Liver (tissue), 9 donors: ENCODE data around the gene SLC9A8. TPM values are rescaled to one million over a fixed set of nuclear protein-coding genes. Genes with fewer than 3 reads are reported as not detected.

Experiments
- DNase-seq: peaks from one replicate; pipeline ENCODE4 v3.0.0-alpha.2; 2017; ENCODE audit warnings: low spot score
- H3K27ac ChIP-seq, 2 donors: one replicate each; pipeline ENCODE4 v1.7.0; 2013; ENCODE audit warnings: inconsistent platforms in 2 of 2, low read length in 2 of 2, control low read depth in 1 of 2, low read depth in 1 of 2, mild to moderate bottlenecking in 1 of 2
- H3K27me3 ChIP-seq, 4 donors: one replicate each; pipeline versions ENCODE4 v1.6.1 to v1.7.0; 2013; ENCODE audit warnings: low read length in 3 of 4, inconsistent platforms in 1 of 4, mild to moderate bottlenecking in 1 of 4, moderate library complexity in 1 of 4; ENCODE audit not compliant: control insufficient read depth in 4 of 4, insufficient read depth in 4 of 4
- H3K36me3 ChIP-seq, 4 donors: one replicate each; pipeline versions ENCODE4 v1.6.1 to v1.7.0; 2013; ENCODE audit warnings: low read length in 3 of 4, mild to moderate bottlenecking in 3 of 4, low read depth in 1 of 4, moderate library complexity in 1 of 4; ENCODE audit not compliant: control insufficient read depth in 4 of 4, insufficient read depth in 3 of 4
- H3K4me1 ChIP-seq, 4 donors: one replicate each; pipeline versions ENCODE4 v1.6.1 to v1.7.0; 2013; ENCODE audit warnings: low read length in 3 of 4, mild to moderate bottlenecking in 3 of 4, moderate library complexity in 1 of 4; ENCODE audit not compliant: control insufficient read depth in 4 of 4, insufficient read depth in 4 of 4
- H3K4me3 ChIP-seq, 3 donors: one replicate each; pipeline versions ENCODE4 v1.6.1 to v1.7.0; 2013; ENCODE audit warnings: low read length in 3 of 3, control low read depth in 1 of 3, low read depth in 1 of 3, mild to moderate bottlenecking in 1 of 3
- H3K9ac ChIP-seq, 2 donors: one replicate each; pipeline ENCODE4 v1.7.0; 2013; ENCODE audit warnings: low read length in 2 of 2, mild to moderate bottlenecking in 2 of 2, moderate library complexity in 2 of 2, control low read depth in 1 of 2, low read depth in 1 of 2
- H3K9me3 ChIP-seq, 4 donors: one replicate each; pipeline versions ENCODE4 v1.6.1 to v1.7.0; 2013; ENCODE audit warnings: low read length in 3 of 4; ENCODE audit not compliant: control insufficient read depth in 4 of 4
- EGR1 ChIP-seq, 2 donors: IDR thresholded peaks; 2 replicates each; pipeline ENCODE4 v1.6.1; 2016 to 2018; ENCODE audit warnings: antibody characterized with exemption in 2 of 2, low read depth in 2 of 2
- FOXA1 ChIP-seq: IDR thresholded peaks from 2 replicates; pipeline ENCODE4 v1.6.1; 2016; ENCODE audit warnings: antibody characterized with exemption
- FOXA2 ChIP-seq: IDR thresholded peaks from 2 replicates; pipeline ENCODE4 v1.6.1; 2016; ENCODE audit warnings: antibody characterized with exemption
- GABPA ChIP-seq, 2 donors: IDR thresholded peaks in 1 of 2; conservative IDR thresholded peaks in 1 of 2; 2 replicates each; pipeline ENCODE4 v1.6.1; 2016; ENCODE audit warnings: antibody characterized with exemption in 2 of 2, mild to moderate bottlenecking in 1 of 2, moderate library complexity in 1 of 2
- HNF4A ChIP-seq, 2 donors: conservative IDR thresholded peaks; 2 replicates each; pipeline ENCODE4 v1.6.1; 2016; ENCODE audit warnings: antibody characterized with exemption in 2 of 2, mild to moderate bottlenecking in 2 of 2
- HNF4G ChIP-seq: IDR thresholded peaks from 2 replicates; pipeline ENCODE4 v1.6.1; 2016; ENCODE audit warnings: antibody characterized with exemption
- JUND ChIP-seq, 2 donors: IDR thresholded peaks; 2 replicates each; pipeline ENCODE4 v1.6.1; 2016; ENCODE audit warnings: antibody characterized with exemption in 2 of 2
- NR2F2 ChIP-seq: IDR thresholded peaks from 2 replicates; pipeline ENCODE4 v1.6.1; 2016; ENCODE audit warnings: antibody characterized with exemption
- RAD21 ChIP-seq, 2 donors: IDR thresholded peaks; 2 replicates each; pipeline ENCODE4 v1.6.1; 2016; ENCODE audit warnings: antibody characterized with exemption in 2 of 2, mild to moderate bottlenecking in 2 of 2
- RXRA ChIP-seq, 2 donors: IDR thresholded peaks; 2 replicates each; pipeline ENCODE4 v1.6.1; 2017 to 2018; ENCODE audit warnings: antibody characterized with exemption in 2 of 2, mild to moderate bottlenecking in 1 of 2
- SP1 ChIP-seq: IDR thresholded peaks from 2 replicates; pipeline ENCODE4 v1.6.1; 2018; ENCODE audit warnings: antibody characterized with exemption, mild to moderate bottlenecking
- TAF1 ChIP-seq: conservative IDR thresholded peaks from 2 replicates; pipeline ENCODE4 v1.6.1; 2016; ENCODE audit warnings: antibody characterized with exemption, mild to moderate bottlenecking
- YY1 ChIP-seq: IDR thresholded peaks from 2 replicates; pipeline ENCODE4 v1.6.1; 2016; ENCODE audit warnings: antibody characterized with exemption, mild to moderate bottlenecking
- whole genome bisulfite sequencing: extraction: QIAGEN DNeasy Blood & Tissue Kit; methylation state at CpG from one replicate; pipeline ENCODE4 v1.1.7; 2013; 5-methylcytosine and 5-hydroxymethylcytosine counted together
- polyA plus RNA-seq, 2 donors: library from polyadenylated mRNA; stranded (reverse) in 1 of 2; unstranded in 1 of 2; fragments of 200-250 nt in 1 of 2; fragments of >200 nt in 1 of 2; fragmentation: Nextera tagmentation in 1 of 2; extraction: Ambion mirVana in 1 of 2; gene quantifications; one replicate each; pipeline versions ENCODE4 v1.2.1 to v1.2.3, GENCODE V29; 2013 to 2015
- total RNA-seq, 2 donors: library from RNA; depleted of rRNA; stranded (reverse); fragments of >200 nt; gene quantifications; one replicate each; pipeline ENCODE4 v1.2.3, GENCODE V29; 2014
- TF ChIP-seq, protein P1 (sequence below): IDR thresholded peaks from 2 replicates; pipeline ENCODE4 v1.6.1; 2016; ENCODE audit warnings: antibody characterized with exemption
- TF ChIP-seq, protein P2 (sequence below): fragments of 150-350 bp; IDR thresholded peaks from 2 replicates; pipeline ENCODE4 v1.5.1; 2017; ENCODE audit warnings: improper control_type of control experiment, low read depth, low read length; ENCODE audit not compliant: missing input control
- TF ChIP-seq, protein P3 (sequence below): IDR thresholded peaks from 2 replicates; pipeline ENCODE4 v1.6.1; 2016; ENCODE audit warnings: antibody characterized with exemption, mild to moderate bottlenecking
- TF ChIP-seq, protein P4 (sequence below): IDR thresholded peaks from 2 replicates; pipeline ENCODE4 v1.6.1; 2016; ENCODE audit warnings: antibody characterized with exemption
- TF ChIP-seq, protein P5 (sequence below): IDR thresholded peaks from 2 replicates; pipeline ENCODE4 v1.6.1; 2016; ENCODE audit warnings: antibody characterized with exemption
- donor health status: healthy.
- donor health status: healthy.
- donor health status: healthy.
- donor health status: healthy.
- donor health status: healthy.

The SLC9A8 gene
- total and polyA plus RNA-seq, 4 donors: 4.0 to 9.5 (median 8.6) TPM

DNA sequence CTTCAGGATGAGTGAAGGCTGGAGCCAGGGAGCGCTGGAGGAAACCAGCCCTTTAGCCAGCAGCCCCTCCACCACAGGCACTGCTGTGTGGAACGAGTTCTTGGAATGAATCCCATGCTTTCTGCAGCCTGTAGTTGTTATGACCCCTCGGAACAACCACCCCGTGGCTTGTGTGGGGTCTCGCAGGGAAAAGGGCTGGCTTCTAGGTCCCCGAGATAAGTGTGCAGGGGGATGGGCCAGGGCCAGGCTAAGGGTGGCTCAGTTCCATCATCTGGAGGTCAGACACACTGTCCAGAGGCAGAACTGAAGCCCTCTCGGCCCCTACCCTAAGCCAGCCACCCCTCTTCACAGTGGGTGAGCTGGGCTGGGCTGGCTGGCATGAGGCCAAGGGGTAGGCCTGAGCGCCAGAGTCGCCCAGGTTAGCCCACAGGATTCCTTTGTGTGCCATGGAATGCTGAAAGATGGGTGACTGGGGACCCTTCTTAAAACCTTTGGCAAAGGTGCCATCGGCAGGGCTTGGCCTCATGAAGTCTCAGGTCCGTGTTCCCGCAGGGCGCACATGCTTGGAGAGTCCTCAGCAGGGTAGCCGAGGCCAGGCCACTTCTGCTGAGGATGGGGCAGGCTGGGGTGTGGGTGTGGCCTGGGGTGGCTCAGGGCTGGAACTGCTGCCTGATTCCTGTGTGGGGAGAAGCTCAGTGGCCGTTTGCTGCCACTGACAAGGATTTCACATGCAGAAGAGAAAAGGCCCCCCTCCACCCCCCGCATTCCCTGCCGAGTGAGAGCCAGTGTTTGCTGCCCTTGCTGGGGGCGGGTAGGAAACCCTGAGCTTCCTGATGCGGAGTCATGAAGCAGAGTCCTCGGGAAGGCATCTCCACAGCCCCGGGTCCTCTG lies 78.1 kb downstream of the SLC9A8 start:
- Histone ChIP-seq H3K27me3 (no peaks in the 10 kb centered on the region), H3K9me3 (no peaks in the 10 kb centered on the region), H3K36me3 (peaks cover 0 to 7% (median under 1%) of the 10 kb centered on the region in 4 donors), H3K4me3 (no peak overlapping the region), H3K27ac (no peak overlapping the region), H3K4me1 (peaks cover 14 to 51% (median 37%) of the 10 kb centered on the region in 4 donors), H3K9ac (no peak overlapping the region)
- DNase-seq: no peak
- WGBS: 74% methylated on average over 21 of the region's 21 CpGs
- TF ChIP-seq JUND (IDR thresholded peaks at IDR 0.05) (no peak), HNF4G (no peak), EGR1 (IDR thresholded peaks at IDR 0.05; ENCODE audit: low read depth in 2 of 2) (no peak), HNF4A (conservative IDR thresholded peaks at IDR 0.05) (no peak), FOXA1 (no peak), FOXA2 (no peak), RXRA (IDR thresholded peaks at IDR 0.05) (no peak), YY1 (no peak), SP1 (no peak), NR2F2 (no peak), RAD21 (IDR thresholded peaks at IDR 0.05) (no peak), GABPA (IDR thresholded peaks at IDR 0.05 in 1 of 2, conservative IDR thresholded peaks at IDR 0.05 in 1 of 2) (no peak), TAF1 (no peak)
- TF ChIP-seq, protein P1, sequence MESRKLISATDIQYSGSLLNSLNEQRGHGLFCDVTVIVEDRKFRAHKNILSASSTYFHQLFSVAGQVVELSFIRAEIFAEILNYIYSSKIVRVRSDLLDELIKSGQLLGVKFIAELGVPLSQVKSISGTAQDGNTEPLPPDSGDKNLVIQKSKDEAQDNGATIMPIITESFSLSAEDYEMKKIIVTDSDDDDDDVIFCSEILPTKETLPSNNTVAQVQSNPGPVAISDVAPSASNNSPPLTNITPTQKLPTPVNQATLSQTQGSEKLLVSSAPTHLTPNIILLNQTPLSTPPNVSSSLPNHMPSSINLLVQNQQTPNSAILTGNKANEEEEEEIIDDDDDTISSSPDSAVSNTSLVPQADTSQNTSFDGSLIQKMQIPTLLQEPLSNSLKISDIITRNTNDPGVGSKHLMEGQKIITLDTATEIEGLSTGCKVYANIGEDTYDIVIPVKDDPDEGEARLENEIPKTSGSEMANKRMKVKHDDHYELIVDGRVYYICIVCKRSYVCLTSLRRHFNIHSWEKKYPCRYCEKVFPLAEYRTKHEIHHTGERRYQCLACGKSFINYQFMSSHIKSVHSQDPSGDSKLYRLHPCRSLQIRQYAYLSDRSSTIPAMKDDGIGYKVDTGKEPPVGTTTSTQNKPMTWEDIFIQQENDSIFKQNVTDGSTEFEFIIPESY: no peak
- TF ChIP-seq, protein P2, sequence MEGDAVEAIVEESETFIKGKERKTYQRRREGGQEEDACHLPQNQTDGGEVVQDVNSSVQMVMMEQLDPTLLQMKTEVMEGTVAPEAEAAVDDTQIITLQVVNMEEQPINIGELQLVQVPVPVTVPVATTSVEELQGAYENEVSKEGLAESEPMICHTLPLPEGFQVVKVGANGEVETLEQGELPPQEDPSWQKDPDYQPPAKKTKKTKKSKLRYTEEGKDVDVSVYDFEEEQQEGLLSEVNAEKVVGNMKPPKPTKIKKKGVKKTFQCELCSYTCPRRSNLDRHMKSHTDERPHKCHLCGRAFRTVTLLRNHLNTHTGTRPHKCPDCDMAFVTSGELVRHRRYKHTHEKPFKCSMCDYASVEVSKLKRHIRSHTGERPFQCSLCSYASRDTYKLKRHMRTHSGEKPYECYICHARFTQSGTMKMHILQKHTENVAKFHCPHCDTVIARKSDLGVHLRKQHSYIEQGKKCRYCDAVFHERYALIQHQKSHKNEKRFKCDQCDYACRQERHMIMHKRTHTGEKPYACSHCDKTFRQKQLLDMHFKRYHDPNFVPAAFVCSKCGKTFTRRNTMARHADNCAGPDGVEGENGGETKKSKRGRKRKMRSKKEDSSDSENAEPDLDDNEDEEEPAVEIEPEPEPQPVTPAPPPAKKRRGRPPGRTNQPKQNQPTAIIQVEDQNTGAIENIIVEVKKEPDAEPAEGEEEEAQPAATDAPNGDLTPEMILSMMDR: no peak
- TF ChIP-seq, protein P3, sequence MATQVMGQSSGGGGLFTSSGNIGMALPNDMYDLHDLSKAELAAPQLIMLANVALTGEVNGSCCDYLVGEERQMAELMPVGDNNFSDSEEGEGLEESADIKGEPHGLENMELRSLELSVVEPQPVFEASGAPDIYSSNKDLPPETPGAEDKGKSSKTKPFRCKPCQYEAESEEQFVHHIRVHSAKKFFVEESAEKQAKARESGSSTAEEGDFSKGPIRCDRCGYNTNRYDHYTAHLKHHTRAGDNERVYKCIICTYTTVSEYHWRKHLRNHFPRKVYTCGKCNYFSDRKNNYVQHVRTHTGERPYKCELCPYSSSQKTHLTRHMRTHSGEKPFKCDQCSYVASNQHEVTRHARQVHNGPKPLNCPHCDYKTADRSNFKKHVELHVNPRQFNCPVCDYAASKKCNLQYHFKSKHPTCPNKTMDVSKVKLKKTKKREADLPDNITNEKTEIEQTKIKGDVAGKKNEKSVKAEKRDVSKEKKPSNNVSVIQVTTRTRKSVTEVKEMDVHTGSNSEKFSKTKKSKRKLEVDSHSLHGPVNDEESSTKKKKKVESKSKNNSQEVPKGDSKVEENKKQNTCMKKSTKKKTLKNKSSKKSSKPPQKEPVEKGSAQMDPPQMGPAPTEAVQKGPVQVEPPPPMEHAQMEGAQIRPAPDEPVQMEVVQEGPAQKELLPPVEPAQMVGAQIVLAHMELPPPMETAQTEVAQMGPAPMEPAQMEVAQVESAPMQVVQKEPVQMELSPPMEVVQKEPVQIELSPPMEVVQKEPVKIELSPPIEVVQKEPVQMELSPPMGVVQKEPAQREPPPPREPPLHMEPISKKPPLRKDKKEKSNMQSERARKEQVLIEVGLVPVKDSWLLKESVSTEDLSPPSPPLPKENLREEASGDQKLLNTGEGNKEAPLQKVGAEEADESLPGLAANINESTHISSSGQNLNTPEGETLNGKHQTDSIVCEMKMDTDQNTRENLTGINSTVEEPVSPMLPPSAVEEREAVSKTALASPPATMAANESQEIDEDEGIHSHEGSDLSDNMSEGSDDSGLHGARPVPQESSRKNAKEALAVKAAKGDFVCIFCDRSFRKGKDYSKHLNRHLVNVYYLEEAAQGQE: no peak
- TF ChIP-seq, protein P4, sequence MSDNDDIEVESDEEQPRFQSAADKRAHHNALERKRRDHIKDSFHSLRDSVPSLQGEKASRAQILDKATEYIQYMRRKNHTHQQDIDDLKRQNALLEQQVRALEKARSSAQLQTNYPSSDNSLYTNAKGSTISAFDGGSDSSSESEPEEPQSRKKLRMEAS: no peak
- TF ChIP-seq, protein P5, sequence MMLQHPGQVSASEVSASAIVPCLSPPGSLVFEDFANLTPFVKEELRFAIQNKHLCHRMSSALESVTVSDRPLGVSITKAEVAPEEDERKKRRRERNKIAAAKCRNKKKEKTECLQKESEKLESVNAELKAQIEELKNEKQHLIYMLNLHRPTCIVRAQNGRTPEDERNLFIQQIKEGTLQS: no peak
